HG03565 (cell line): ENCODE data around the gene PRR33.

Experiments
- ATAC-seq: cut with Tn5 transposase; IDR thresholded peaks from one replicate; pipeline ENCODE4 v1.9.1; 2021; ENCODE audit warnings: mild to moderate bottlenecking, moderate library complexity; ENCODE audit not compliant: unreplicated experiment

Gene PRR33

DNA sequence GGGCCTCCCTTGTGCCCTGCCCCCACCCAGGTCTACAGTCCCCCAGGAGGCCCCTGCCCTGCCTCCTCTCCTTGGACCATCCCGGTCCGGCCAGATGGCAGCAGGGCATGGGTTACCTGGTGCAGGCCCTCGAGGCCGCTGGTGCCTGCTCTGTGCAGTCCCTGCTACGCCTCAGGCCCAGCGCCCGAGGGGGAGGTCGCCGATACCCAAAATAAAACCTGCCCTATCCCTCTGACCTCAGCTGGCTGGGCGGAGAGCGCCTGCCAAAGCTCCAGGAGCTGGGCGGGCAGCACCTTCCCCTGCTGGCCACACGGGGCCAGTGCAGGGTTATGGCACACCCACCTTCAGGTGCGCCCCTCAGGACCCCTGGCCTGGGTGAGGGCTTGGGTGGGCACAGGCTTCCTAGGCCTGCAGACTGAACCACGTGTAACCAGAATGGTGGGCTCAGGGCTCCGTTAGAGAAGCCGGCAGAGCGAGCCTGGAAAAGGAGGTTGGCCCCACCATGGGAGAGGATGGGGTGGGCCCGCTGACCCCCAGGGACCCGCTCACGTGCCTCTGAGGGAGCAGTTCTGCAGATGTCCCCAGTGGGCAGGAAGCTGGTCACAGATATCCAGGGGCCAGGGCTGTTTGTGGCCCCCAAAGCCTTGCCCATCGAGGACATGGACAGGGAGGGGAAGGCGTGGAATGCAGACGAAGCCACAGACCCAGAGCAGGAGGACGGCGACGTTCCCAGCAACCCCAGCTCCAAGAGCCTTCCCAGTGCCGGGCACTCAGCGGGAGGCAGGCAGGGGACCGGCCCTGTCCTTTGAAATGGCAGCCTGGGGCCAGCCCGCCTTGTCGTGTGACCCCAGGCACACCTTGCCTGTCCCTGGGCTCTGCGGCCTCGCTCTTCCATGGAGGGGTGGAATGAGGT, 26.1 kb upstream of the PRR33 start:
- no peak for ATAC-seq

DNA sequence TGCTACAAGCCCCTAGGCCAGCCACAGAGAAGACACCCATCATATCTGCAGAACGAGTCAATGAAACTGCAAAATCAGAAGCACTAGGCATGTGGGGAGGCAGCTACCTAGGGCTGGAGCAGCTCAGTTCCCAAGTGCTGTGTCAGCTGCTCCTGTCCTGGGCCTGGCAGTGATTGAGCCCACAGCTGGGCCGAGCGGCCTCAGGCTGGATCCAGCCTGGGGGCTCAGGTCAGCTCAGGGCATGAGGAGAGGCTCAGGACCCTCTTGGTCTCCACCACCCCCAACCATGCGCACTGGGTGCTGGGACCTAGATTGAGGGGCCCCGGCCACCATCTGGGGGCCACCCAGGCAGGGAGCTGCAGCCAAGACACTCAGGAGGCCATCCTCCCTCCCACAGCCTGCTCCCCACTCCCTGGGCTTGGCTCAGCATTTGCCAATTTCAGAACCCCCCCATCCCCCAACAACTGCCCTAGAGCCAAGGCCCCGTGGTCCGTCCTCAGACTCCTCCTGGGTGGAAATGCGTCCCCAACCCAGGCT, 25.4 kb upstream of the PRR33 start:
- ATAC-seq: no peak

DNA sequence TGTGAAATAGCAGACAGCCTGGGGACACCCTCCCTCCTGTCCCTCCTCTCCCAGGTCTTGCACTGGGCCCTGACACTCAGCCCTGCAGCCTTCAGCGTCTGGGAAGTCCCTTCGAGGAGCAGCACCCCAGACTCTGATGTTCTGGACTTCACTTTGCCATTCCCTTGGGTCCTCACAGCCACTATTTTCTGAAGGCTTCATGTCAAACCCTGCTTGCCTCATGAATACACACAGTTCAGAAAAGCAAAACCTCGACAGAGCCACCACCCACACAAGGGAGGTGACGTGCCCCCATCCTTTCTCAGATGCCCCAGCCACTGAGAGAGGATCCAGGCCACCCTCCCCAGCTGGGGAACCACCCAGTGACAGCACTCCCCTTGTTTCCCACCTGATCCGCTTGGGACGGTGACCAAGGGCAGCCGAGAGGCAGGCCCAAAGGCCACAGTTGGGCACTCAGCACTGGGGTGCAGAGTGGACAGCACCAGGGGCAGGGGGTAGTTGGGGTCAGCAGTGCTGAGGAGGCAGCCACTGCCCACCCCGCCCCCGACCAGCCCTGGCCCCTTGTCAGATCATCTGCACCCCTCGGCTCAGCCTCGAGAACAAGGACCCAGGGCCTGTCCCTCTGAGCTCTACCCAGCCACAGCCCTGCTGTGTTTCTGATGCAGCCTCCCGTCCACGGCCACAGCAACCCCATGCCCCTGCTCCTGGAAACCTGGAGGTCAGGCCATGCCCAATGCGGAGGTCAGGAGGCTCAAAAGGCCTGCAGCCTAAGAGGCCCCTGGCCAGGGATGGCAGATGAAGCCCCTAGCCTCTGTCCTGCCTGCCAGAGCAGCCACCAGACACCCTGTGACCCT, 24.7 kb upstream of the PRR33 start:
- no peak for ATAC-seq

DNA sequence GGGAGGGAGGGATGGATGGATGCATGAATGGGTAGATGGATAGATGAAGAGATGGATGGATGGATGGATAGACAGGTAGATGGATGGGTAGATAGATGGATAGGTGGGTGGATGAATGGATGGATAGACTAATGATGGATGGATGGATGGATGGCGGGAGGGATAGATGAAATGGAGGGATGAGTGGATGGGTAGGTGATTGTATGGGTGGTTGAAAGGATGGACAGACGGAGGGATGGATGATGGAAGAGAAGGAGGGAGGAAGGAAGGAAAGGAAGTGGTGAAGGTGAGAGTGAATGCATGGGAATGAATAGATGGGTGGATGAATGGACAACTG, 24.1 kb upstream of the PRR33 start:
- no peak for ATAC-seq

DNA sequence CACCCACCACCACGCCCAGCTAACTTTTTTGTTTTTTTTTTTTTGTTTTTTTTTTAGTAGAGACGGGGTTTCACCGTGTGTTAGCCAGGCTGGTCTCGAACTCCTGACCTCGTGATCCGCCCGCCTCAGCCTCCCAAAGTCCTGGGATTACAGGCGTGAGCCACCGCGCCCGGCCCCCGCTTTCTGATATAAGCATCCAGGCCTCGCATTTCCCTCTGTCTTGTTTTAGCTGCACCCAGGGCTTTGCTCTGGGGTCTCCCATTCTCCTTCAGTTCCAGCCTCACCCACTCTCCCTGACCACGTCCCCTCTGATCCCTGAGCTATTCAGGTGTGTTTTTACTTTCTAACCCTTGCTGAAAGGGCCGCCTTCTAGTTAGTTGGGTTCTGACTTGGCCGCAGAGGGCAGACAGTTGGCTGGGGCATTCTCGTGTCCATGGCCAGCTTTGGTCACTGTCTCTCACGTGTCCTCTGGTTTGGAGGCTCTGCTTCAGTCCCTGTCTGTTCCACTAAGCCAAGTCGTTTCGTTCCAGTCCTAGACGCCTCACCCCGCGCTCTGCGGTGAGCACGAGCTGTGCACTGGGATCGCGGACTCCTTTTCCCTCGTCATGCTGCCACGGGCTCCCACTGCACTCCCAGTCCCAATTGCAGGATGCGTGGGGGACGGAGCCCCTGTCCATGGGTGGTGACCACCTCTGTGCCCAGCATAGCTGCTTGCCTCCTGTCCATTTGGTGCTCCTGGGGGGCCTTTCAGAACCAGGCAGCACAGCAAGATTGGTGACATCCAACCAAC, 21.8 kb upstream of the PRR33 start:
- no peak for ATAC-seq

DNA sequence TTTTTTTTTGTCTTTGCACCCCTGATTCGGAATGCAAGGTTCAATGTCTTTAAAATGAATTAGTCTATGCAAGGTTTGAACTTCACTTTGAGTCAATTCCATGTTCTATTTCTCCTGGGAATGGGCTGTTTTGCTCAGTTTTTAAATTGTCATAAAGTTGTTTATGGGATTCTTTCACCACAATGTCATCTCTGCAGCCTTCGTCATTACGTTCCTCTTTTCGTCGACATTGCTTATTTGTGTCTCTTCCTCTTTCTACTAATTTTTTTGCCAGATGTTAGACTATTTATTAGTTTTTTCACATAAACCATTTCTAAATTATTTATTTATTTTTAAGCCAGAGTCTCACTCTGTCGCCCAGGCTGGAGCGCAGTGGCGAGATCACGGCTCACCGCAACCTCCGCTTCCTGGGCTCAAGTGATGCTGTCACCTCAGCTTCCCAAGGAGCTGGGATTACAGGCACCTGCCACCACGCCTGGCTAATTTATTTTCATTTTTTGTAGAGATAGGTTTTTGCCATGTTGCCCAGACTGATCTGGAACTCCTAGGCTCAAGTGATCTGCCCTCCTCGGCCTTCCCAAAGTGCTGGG, 20.7 kb upstream of the PRR33 start:
- no peak for ATAC-seq

DNA sequence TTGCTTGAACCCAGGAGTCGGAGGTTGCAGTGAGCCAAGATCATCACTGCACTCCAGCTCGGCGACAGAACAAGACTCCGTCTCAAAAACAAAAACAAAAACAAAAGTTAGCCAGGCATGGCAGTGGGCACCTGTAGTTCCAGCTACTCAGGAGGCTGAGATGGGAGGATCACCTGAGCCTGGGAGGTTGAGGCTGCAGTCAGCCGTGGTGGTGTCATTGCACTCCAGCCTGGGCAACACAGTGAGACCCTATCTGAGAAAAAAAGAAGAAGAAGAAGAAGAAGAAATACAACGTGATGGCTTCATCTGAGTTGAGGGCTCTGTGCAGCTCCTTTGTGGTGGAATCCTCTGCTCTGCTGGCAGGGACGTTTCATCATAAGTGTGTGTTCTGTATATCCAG, 17.8 kb upstream of the PRR33 start:
- ATAC-seq: no peak

DNA sequence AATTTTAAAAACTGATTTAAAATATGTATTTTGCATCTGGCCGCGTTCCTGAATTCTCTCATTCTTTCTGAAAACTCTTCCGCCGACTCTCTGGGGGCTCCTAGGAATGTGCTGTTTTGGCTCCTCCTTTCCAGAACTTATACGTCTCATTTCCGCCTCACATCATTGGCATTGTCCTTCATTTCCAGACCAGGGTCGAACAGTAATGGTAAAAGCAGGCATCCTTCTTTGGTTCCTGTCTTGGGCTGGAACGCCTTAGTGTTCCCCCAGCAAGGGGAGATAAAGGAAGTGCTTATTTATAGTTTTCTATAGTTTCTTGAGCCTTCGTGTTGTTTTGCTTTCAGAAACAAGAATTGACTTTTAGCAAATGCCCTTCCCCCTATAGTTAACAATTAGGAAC, 16.9 kb upstream of the PRR33 start:
- no peak for ATAC-seq

DNA sequence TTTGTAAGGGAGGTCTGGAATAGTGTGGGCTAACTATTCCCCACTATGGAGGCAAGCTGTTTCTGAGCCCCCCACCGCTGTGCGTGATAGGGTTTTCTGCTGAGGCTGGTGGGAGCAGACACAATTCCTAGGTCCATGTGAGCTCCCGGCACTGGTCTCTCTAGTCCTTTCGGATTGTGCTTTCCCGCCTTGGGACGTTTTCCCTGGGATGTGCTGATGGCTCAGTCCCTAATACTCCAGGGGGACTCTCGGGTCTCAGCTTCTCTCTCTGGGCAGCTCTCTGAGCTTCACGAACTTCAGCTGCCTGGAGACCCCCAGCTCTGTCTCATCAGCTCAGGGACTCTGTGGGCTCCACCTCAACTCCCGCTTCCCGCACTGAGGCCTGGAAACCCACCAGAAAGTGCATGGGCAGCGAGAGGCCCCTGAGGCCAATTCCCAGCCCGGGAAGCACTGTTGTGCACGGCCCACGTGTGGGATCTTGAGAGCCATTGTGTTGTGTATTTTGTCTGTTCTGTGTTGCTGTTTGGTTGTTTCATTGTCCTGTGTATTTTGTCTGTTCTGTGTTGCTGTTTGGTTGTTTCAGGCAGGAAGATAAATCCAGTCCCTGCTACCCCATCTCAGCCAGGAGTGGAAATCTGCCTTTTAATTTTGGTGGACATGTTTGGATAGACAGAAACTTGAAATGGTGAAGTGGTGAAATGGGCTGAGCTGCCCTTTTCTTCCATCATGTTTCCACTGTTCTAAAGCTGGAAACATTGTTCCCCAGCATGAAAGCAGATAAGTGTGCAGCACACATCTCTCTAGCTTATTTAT, 15.1 kb upstream of the PRR33 start:
- no peak for ATAC-seq

DNA sequence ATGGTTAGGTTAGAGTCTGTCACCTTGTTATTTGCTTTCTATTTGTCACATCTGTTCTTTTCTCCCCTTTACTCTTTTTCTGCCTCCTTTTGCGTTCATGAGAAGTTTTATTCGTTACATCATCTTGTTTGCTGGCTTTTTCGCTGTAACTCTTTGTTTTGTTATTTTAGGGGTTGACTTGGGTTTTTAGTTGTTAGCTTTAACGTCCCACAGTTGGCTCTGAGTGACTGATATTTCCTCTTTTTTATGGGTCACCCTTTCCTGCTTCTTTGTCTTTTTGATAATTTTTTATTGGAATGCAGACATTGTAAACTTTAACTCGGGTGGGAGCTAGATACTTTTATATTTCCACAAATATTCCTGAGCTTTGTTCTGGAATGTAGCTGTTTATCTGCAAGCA, 14.5 kb upstream of the PRR33 start:
- ATAC-seq: no peak

DNA sequence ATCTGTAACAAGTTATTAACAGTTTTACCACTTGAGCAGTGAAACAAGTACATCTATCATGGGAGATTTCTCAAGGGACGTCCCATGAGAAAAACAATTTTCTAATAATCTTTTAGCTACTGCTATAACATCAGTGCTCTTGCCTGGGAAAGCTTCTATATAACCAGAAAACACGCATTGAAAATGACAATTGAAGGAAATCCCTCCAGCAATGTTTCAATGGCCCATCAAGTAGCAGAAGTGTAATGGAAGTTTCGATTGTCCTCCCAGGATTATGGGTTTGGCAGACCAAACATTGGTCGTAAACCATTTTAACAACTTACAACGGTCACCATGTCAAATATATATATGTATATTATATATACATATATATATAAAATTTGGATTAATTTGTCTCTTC, 8.0 kb upstream of the PRR33 start:
- no peak for ATAC-seq

DNA sequence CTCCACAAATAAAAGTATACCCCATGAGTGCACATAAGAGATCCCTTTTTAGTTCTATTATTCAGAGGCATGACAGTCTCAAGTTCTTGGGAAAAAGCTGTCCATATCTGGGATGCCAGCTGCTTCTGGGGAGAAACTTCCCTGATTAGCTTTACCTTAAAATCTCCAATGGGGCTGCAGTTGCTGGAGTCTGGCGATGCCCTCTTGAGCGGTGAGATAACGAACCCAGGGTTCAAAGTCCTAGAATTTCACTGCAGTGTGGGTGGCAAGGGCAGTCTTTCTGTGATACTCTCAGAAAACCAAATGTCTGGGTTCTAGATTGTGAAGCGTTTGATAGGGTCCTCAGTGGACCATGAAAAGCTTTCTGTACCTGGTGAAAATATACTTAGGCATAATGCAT, 7.4 kb upstream of the PRR33 start:
- no peak for ATAC-seq

DNA sequence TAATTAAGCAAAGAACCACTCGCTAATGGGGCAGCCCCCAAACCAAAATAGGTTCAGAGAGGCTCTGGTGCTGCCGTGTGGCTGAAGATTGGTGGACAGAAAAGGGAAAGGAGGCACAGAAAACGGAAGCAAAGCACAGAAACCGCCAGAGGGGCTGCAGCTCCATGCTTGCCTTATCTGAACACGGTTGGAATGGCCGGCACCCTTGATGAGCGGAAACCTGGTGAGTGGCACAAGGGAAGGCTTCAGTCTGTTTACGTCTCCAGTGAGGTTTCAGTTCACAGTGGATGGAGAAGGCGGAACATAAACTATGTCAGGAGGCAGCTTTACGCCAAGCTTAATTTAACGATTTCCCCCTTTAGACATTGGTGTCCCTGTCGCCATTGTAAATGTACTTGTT, 5.2 kb upstream of the PRR33 start:
- ATAC-seq: no peak

DNA sequence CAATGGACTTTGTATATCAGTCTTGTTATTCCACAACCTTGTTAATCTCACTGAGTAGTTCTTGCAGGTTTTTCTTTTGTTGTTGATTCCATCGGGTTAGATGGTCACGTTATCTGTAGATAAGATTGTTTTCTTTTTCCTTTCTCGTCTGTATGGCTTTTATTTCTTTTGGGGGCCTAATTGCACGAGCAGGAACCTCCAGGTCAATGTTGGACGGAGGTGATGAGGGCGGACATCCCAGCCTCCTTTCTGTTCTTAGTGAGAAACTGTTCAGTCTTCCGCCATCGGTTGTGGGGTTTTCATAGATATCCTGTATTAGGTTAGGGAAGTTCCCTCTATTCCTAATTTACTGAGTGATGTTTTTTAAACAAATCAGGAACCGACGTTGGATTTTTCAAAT, 4.8 kb upstream of the PRR33 start:
- no peak for ATAC-seq

DNA sequence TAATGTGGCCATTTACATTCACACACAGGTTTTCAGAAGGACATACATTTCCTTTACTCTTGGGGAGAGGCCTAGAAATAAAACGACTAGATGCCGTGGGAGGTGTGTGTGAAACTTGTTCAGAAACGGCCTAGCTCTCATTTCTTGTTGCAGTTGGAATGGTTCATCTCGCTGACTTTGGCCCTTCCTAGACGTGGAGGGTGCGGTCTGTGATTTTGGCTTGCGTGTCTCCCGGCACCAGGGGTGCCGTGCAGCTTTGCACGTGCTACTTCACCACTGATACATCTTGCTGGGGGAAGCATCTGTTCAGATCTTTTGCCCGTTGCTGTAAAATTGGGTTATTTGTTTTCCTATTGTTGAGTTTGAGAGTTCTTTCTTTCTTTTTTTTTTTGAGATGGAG, 3.1 kb upstream of the PRR33 start:
- ATAC-seq: no peak

DNA sequence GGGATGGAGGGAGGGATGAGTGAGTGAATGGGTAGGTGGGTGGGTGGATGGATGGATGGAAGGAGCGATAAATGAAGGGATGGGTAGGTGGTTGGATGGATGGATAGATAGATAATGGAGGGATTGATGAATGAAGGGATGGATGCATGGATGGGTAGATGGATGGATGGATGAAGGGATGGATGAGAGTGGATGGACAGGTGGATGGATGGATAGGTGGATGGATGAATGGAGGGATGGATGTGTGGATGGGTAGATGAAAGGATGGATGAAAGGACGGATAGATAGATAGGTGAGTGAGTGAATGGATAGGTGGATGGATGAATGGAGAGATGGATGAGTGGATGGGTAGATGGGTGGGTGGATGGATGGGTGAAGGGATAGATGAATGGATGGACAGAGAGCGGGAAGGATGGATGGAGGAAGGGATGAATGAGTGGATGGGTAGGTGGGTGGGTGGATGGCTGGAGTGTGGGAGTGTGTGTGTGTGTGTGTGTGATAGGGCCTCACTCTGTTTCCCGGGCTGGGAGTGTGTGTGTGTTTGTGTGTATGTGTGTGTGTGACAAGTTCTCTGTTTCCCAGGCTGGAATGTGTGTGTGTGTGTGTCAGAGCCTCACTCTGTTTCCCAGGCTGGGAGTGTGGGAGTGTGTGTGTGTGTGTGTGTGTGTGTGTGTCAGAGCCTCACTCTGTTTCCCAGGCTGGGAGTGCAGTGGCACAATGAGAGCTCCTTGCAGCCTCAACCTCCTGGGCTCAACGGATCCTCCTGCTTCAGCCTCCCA, 2.1 kb upstream of the PRR33 start:
- ATAC-seq: no peak

DNA sequence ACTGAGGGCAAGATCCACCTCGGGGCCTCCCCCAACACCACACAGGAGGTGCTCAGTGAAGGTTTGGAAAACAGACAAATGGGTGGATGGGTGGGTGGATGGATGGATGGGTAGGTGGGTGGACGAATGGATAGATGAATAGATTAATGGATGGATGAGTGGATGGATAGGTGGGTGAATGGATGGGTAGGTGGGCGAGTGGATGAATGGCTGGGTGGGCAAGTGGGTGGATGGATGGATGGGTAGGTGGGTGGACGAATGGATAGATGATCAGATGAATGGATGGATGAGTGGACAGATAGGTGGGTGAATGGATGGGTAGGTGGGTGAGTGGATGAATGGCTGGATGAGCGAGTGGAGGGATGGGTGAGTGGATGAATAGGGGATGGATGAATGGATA, 863 bp upstream of the PRR33 start:
- ATAC-seq: no peak

DNA sequence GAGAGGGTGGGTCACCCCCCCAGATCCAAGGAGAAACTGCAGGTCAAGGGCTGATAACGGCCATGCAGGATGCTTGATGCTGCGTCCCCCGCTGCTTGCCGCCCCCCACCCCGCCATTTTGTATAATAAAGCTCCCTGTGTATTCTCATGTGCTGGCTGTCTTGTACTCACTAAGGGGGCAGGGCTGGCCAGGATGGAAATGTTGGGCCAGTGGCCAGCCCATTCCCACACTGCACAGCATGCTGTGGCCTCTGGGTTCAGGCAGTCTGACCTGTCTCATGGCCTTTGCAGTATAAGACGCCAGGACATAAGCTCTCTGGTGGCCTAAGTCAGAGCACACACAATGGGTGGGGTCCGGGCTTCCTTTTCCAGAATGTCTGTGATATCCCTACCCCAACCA, 421 bp upstream of the PRR33 start:
- no peak for ATAC-seq
